DMS 273 (cell line): ENCODE measurements around the gene KCND1.
A peak's percentile ranks its signal among the peaks of the same experiment; 100 is the strongest.

Experiments used
- DNase-seq: peaks from one replicate; lab custom pipeline; 2025; ENCODE audit not compliant: unreplicated experiment; lab: John Stamatoyannopoulos, UW

Gene KCND1

GRCh38 chrX:48975041-48975440 lies 3.4 kb upstream of the KCND1 start:
- no peak for DNase-seq

DNA sequence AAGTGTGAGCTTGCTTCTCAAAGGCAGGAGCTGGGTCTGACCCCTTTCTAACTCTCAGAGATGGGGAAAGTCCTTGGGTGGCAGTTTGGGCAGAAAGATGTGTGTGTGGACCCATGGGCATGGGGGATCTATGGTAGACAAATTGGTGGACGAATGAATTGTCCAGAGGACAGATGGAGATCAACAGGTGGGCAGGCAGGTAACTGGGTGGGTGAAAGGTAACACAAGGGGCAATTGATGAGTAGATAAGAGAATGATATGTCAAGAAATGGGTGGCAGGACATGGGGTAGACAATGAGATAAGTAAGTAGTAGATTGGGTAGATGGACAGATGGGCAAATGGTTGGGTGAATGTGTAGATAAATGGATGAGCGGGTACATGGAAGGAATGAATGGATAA lies 2.9 kb upstream of the KCND1 start:
- DNase-seq: no peak

GRCh38 chrX:48974033-48974432 lies 2.4 kb upstream of the KCND1 start:
- DNase-seq: no peak

- peak; percentile 73 for DNase-seq
These were observed 848 bp upstream of the KCND1 start for GRCh38 chrX:48972220-48973164.

DNA sequence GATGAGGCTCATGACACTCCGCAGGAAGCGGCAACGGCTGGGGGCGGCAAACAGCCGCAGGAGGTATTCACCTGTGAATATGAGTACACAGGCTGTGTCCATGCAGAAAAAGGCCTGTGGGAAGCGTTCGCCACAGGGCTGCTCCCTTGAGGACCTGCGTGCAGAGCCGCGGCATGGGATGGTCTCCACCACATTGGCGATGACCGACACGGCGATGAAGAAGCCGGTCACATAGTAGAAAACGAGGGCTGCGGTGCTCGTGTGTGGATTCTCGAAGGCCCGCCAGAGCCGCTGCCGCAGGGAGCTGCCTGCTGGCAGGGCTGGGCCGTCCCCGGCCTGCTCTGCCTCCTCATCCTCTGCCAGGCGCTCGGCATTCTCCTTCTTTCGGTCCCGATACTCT lies 2.2 kb downstream of the KCND1 start:
- DNase-seq: no peak

DNA sequence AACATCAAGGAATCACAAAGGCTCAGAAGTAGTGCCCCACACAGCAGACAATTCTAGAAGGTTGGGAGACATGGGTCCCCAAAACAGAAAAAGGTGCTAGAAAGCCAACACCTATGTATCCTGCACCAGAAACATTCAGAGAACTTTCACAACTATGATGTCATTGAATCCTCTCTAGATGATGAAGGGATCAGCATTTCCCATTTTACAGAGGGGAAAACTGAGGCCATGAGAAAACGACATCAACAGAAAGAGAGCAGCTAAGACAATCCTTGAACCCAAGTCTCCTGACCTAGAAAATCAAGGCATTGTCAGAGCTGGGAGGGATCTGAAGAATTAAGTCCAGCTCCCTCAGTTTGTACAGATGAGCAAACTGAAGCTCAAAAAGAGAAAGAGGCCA lies 3.3 kb downstream of the KCND1 start:
- DNase-seq: no peak

GRCh38 chrX:48966796-48967579 lies 4.7 kb downstream of the KCND1 start:
- no peak for DNase-seq

GRCh38 chrX:48965959-48966358 lies 5.7 kb downstream of the KCND1 start:
- DNase-seq: no peak

- peak; percentile 52 for DNase-seq
These were observed 10.0 kb downstream of the KCND1 start for GRCh38 chrX:48961585-48962091.

- no peak for DNase-seq
These were observed 11.4 kb downstream of the KCND1 start for GRCh38 chrX:48960291-48960690.

GRCh38 chrX:48958635-48959094 lies 13.0 kb downstream of the KCND1 start:
- peak; percentile 63 for DNase-seq

- peak; percentile 98 for DNase-seq
These were observed 13.6 kb downstream of the KCND1 start for GRCh38 chrX:48957827-48958634.

- peak; percentile 86 for DNase-seq
These were observed 14.2 kb downstream of the KCND1 start, which contains the start of gene OTUD5 for GRCh38 chrX:48957477-48957826. TSS of gene OTUD5 (minus strand) at chrX:48957607. CDS start at chrX:48957570, 37 bp downstream.

- peak; percentile 56 for DNase-seq
These were observed 14.8 kb downstream of the KCND1 start for GRCh38 chrX:48956728-48957414.

- DNase-seq: no peak
These were observed 23.1 kb downstream of the KCND1 start for GRCh38 chrX:48948589-48948988.

DNA sequence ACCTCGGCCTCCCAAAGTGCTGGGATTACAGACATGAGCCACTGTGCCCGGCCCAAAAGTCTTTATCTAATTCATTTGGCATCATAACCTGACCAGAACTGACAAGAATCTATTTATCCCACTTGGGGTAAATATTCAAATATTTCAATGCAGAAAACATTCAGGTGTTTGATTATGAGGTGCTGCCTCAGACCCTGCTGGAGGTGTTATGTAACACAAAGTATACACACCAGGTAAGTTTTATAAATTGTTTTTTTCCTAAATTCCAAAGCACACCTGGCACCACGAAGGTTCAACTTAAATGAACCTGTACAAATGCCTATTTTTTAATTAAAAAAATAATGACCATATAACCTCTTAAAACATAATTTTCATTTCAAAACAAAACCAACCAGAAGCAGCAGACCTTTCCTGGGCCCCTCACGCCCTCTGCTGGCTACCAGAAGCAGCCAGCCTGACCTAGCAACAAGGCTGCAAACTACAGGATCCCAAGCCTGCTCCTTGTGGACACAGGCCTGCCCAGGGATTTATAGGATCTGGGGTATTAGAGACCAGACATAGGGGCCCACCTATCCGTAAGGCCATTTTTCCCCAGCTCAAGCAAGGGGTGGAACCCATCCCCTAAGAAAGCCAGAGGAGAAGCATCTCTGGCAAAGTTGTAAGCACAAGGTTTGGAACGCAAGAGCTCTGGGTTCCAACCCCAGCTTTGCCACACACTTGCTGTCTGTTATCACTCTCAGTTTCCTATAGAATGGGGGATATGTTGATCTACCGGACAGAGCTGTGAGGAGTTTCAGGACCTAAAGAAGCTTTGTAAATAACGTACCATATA lies 25.9 kb downstream of the KCND1 start:
- peak; percentile 73 for DNase-seq

GRCh38 chrX:48942895-48943294 lies 28.7 kb downstream of the KCND1 start:
- DNase-seq: no peak

GRCh38 chrX:48940404-48940955 lies 31.2 kb downstream of the KCND1 start:
- no peak for DNase-seq
